Adrenal gland (tissue), 5 donors: ENCODE measurements around the gene ARIH1.

Source experiments
- CTCF ChIP-seq, 6 experiments: fragments of 450-650 bp in 4 of 6; fragments of 200-600 bp in 2 of 6; sonication (generic) in 1 of 6; IDR thresholded peaks; 1 replicate in 5 of 6; 2 replicates in 1 of 6; pipeline versions ENCODE4 v1.5.1 to v1.8.0; 2016 to 2021; ENCODE audit warnings: antibody characterized with exemption in 6 of 6, mild to moderate bottlenecking in 2 of 6, moderate library complexity in 1 of 6
- POLR2A ChIP-seq, 2 donors: fragments of 450-650 bp; IDR thresholded peaks; one replicate each; pipeline ENCODE4 v1.6.1; 2017; ENCODE audit warnings: antibody characterized with exemption in 2 of 2, mild to moderate bottlenecking in 2 of 2, moderate library complexity in 1 of 2
- donor health status: DM: no; HTN: no; CAD: no.

GRCh38 chr15:72559781-72560180 is 85.7 kb downstream of the ARIH1 start:
- TF ChIP-seq CTCF (IDR thresholded peaks at IDR 0.05) (no peak), POLR2A (IDR thresholded peaks at IDR 0.05) (no peak)
